ENCODE data around the gene THRB.

THRB gene

DNA sequence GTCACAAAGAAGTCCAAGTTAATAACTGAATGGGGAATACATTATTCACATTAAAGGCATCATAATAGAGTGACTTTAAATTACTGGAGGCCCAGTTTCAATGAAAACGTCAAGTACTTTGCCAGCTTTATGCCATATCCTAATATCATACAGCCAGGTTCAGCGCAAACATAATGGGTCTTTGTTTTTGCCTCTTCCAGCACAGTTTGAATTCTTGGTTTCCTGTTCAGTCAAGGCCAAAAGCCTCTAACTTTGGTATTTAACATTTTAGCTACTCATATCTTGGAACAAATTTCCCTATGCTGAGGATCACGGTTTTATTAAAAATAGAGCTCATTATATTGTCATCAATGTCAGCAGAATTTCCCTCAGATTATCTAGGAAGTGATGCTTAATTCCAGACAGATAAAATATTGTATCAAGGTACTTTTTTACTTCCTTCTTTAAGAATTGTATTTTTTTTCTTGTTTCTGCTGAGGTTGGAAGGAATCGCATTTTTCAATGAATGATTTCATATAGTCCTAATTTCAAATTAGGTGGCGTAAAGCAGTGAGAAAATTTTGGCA is 269.2 kb downstream of the THRB start:
- no peak for DNase-seq (ENCODE audit: low spot score)

DNA sequence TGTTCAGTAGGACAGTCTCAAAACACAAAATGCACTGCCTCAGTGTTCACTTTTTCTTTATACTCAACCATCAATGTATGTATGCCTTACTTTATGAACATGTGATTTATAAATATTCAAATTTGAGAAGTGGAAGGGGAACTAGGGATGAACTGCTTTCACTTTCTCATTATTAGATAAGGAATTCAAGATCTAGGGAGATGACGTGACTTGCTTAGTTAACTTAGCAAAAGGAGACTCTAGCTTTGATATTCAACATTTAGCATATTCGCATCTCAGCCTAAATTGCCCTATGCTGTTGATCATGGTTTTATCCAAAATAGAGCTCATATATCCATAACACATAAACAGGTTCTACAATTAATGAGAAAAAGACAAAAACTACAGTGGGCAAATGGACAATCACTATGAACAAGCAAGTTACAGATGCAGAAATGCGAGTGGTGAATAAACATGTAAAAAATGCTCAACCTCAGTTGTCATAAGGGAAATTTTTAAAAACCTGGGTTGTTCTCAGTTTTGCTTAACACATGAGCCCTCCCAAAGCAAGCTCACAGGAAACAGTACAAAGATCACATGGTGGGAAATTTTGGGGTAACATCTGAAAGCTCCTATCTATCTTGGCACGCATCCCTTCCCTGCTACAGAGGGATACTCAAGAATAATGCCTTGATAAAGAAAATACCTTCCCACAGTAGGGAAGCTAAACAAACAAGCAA is 269.8 kb downstream of the THRB start:
- DNase-seq (ENCODE audit: low spot score), result no peak

DNA sequence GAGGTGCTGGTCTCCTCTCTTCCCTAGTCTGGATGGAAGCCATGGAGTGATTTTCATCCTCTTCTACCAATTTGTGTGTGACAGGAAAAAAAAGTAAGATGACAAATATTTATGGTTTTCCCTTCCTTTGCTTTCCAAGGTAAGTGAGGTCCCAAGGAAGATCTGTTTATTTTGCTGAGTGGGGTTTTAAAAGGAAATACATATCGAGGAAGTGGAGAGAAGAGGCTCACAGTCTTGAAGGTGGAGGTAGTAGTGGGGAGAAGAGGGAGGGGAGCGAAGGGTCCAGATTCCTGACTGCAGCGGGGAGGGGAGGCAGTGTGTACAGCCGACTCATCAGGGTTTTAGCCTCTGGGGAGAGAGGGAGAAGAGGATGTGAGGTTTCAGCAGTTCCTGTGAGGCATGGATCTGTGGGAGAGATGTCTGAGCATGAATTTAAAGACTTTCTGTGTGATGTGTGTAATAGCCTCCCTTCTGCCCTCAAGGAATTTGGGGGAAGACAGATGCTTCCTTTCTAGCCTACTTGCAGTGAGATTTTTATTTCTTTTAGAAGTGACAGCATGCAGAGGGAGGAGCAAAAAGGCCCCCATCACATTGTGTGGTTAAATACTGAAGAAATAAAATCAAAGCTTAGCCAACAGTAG is 272.4 kb downstream of the THRB start:
- DNase-seq (ENCODE audit: low spot score), result no peak

DNA sequence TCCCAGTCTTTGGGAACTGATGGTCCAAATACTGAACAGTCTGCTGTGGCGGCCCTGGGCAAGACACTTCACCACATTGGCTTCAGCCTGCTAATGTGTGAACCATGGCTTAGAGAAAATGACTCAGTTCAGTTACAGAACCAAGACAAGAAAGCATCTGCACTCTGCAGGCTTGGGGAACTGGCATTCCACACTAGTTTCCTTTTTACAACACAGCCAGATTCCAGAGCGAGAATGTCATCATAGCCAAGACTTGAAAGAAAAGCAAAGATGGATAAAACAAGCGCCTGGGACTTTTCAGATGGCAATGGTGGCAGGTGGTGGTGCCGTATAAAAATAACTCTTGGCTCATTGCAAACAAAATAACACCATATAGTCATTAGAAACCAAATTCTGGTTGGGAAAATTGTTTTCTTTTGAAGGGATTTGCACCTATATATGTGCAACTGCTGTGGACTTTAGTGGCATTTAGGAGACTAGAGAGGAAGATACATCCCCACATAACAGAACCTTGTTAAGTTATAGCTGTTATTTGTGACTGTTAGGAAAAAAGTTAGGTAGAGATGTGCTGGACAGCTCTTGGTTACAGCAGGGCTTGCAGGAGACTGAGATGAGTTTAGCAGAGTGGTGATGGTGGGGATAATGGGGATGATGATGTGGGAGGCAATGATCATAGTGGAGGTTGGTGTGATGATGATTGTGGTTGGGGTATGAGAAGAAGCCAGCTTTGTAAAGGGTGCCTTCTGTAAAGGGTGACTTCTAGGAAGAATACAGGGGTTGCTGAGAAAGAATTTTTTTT is 273.6 kb downstream of the THRB start:
- DNase-seq (ENCODE audit: low spot score), result no peak

DNA sequence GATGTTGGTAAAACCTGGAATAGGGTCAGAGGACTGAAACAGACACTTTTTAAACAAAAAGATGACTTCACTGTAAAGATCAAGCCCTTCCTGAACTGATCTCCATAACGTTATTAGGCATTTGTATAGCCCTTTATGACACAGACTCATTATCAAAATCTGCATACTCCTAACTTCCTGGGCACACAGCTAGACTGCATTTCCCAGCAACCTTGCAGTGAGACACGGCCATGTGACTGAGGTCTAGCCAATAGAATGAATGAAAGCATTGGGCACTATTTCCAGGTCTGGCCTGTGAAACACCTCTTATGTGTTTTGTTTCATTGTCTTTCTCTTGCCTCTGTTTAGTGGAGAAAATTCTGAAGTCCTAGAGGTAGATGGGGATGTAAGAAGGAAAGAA is 279.1 kb downstream of the THRB start:
- no peak for DNase-seq (ENCODE audit: low spot score)

DNA sequence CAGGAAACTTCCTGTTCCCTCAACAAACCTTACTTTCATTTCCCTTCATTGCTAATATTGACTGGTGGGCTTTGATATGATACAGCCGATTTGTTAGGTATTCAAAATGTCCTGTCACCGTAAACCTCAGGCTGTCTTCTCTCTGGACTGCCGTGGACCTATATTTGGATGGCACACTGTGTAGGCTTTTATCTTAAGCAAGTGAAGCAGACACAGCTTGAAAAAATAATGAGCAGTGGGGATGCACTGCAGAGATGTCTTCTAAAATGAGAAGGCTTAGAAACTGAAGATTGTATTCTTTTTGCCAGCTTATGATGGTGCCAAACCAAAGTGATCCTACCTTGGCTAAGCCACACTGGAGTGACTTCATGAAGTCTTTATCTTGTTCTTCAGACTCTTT is 283.3 kb downstream of the THRB start:
- no peak for DNase-seq (ENCODE audit: low spot score)

DNA sequence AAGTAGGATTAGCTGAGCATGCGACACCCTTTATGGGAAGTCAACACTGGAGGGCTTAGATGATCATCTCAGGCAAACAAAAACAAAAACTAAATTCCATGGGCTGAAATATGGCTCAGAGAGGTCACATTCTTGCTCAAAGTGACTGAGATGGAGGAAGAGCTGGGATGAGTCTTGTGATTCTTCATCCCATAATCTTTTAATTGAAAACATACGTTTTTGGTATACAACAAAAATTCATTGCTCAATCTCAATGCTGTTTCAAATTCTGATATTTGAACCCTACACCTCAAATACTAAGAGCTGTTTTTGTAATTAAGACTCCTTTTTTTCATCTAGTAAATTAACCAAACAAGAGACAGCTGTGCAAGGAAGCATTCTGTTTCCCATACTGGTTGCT is 292.6 kb downstream of the THRB start:
- no peak for DNase-seq (ENCODE audit: low spot score)

DNA sequence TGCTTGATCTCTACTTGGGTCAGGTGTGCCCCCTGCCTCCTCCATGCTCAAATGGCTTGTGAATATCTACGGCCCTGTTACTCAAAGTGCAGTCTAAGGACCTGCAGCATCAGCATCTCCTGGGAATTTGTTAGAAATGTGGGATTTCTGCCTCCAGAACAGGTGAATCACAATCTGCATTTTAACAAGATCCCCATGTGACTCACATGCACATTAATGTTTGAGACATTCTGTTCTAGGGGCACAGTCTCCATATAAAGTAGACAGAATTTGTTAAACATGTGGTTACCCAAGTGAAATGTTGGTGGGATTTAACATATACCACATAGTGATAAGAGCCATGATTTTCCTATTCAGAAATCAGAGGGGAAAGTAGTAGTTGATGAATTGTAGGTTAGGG is 293.3 kb downstream of the THRB start:
- no peak for DNase-seq (ENCODE audit: low spot score)

DNA sequence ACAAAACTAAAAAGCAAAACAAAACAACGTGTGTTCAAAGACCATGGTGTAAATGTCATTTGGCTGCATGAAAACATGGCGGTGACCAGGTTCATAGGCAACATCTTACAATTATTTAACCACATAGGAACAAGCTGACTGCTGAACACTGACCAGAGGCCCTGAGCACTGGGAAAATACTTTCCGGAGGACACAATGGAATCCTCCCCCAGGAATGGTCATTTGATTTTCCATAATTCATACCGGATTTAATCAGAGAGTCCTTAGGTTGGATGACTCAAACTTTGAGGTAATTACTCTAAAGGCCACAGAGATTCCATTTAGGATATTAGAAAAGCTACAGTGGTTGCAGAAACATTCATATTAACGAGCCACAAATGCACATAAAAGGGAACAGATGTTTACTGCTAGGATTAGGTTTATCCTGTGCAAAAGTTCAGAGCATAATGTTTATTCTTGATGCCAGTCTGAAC is 294.8 kb downstream of the THRB start:
- DNase-seq (ENCODE audit: low spot score), result no peak

DNA sequence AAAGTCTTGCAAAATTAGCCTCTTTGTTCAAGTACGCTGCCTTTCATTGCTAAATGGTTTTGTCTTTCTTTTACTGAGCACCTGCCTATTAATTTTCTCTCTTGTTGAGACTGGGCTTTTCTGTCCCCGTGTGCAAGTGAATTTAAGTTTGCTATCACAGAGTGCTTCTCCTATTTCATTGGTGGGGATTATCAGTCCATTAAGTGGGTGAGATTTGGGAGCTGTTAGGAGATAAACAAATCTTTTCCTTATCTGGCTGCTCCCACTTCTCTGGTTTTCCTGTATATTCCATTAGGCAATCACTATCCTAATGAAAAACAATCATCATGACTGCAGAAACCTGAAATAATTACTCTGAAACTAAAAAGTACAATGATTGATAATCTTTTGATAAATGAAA is 295.4 kb downstream of the THRB start:
- no peak for DNase-seq (ENCODE audit: low spot score)

DNA sequence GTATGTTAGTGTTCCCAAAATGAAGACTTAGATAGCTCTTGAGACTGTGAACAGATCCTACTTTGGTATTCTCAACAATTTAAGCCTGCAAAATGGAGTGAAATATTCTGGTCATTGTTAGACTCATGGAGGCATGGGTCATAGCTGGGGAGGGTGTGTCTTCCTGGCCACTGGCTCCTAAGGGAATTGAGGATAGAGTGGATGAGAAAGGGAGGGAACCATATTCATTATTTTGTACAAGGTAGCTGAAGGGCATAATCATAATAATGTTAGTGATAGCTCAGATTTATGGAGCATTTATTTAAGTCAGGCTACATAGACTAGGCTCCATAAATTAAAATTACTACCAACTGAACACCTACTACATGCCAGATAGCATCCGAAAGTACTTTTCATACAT is 295.9 kb downstream of the THRB start:
- DNase-seq (ENCODE audit: low spot score), result no peak

DNA sequence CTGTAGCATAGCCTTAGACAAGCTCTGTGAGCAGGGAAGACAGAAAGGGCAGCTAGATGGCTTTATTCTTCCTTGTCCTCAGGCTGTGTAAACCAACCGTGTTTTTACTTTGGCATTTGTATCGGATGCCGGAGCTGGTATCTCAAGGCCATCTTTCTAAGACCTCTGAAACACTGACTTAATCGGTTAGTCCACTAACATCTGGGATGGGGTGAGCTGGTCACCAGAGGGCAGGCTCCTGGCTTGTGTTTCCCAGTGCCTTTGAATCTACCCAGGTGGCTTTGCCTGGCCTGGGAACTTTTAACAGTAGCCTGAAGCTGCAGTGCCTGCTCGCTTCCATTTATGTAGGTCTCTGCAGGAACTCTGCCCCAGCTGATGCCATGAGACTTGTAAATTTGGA is 296.8 kb downstream of the THRB start:
- DNase-seq (ENCODE audit: low spot score), result no peak

DNA sequence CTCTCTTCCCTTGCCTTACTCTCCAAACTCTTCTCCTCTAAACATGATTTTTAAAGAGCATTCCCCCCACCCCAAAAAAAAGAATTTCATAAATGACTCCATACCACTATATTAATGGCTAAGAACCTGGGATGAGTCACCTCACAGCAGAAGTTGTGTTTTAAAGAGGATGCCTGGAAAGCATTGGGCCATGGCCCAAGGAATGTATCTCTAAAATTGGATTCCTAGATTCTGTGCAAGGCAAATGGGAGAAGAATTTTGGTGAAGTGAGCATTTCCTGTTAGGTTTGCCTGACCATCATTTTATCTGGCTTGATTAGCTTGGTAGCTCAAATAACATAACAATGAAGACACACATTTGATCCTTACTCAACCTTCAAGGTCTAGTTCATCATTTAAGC is 298.1 kb downstream of the THRB start:
- no peak for DNase-seq (ENCODE audit: low spot score)

DNA sequence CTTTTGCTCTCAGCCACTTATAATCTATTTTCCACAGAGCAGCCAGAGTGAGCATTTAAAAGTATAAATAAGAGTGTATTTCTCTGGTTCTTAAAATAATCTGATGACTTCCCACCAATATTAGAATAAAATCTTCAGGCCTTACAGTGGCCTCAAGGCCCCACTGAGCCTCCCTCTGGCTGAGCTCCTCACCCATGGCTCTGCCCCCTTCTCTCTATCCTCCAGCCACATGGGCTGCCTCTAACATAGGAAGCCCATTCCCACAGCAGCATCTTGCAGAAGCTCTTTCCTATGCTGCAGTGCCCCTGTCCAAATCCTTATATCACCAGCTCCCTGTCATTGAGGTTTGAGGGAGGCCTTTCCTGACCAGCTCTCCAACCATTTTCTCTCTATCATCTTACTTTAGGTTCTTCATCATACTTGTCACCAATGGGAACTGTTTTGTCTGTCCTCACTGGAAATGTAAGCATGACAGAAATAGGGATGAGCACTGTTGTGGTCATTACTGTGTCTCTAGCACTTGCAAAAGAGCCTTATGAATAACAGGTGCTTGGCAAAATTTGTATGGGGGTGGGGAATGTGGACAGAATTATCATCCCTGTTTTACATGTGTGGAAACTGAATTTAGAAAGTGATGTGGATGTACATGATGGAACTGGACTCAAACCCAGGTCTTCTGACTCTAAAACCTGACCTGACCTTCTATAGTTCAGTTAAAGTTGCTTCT is 299.0 kb downstream of the THRB start:
- no peak for DNase-seq (ENCODE audit: low spot score)

DNA sequence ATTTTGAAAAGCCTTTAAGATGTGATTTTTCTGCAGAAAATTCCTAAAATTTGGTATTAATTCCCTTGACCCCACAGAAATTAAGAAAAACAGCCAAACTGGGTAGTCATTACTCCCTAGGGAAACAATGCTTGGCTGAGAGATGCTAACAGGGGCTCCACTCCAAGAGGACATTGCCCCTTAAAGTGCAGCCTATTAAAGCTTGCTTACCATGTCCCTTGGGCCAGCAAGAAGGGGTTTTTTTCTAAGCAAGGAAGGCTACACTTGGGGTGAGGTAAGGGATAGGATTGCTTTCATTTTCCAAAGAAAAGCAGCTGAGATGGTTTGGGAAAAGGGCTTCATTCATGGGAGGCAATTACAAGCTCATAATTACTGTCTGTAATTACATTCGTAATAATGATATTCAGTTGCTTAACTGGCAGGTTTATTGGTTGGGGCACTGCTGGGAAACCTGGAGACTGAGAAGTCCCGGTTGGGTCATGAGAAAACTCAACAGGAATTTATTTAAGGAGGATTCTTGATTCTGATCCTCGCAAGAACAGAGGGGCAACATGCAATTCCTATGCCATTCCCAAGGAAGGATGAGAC is 302.1 kb downstream of the THRB start:
- DNase-seq (ENCODE audit: low spot score), result no peak

DNA sequence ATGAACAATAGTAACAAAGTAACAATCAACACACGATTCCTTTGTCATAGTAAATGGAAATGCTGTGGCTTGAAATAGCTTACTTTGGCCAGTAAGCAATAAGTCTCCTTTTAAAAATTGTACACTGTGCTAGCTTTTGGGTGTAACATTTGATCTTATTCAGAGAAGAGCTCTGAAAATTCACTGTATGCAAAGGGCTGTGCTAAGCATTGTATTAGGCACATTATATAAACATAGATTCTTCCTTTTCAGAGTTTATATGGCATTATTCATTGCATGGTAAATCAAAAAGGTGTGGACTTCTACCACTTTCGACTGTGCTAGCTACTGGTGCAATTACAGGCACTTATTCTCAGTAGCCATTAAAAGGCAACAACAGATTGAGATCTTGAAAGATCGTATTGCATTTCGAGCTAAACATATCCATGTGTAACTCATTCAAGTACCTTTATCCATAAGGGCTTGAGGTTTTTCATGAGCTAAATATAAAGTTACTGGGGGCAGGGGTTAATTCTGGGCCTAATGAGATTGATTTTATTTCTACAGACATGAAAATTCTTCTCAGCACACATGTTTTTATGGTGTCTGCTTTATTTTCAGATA is 302.7 kb downstream of the THRB start:
- no peak for DNase-seq (ENCODE audit: low spot score)

DNA sequence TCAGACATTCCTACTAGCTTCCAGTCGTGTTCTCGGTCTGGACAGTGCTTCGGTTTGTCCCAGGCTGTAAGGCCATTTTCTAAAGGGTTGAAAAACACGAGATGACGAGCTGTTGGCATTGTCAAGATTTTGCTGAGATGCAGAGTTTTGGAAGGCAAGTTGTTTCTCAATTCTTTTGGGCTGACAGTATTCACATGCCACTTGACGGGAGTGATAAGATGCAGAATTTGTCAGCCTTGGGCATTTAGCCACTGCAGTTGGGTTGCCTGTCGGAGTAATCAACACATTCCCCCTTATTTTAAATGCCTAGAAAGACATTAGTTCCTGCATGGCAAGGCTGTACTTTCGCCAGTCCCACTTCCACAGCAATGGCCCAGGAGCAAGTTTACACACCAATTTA is 304.4 kb downstream of the THRB start:
- no peak for DNase-seq (ENCODE audit: low spot score)

DNA sequence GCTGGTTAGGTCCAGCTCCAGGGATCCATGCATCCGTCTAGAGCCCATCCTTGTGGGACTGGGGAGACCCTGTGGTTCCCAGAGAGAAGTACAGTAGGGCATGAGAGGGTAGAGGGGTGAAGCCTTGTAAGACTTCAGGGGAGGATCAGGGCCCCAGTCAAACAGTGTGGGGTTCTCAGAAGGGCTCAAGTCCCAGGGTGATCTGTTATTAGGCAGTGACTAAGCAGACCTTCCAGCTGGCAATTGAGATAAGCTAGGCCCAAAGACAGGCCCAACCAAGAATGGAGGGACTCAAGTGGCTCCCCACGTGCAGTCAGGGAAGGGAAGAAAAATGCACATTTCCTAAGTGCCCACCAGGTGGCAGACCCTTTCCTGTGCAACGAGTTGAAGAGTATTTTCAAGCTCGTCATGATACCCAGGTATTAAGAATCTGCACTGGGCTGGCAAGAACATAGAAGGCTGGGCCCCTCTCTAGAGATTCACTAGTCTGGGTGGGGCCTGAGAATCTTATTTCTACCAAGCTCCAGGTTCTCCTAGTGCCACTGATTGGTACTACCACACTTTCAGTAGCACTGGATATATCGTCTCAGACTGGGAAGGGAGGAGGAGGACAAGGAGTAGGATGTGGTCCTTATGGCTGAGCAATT is 308.8 kb downstream of the THRB start:
- DNase-seq (ENCODE audit: low spot score), result peak; percentile 59

DNA sequence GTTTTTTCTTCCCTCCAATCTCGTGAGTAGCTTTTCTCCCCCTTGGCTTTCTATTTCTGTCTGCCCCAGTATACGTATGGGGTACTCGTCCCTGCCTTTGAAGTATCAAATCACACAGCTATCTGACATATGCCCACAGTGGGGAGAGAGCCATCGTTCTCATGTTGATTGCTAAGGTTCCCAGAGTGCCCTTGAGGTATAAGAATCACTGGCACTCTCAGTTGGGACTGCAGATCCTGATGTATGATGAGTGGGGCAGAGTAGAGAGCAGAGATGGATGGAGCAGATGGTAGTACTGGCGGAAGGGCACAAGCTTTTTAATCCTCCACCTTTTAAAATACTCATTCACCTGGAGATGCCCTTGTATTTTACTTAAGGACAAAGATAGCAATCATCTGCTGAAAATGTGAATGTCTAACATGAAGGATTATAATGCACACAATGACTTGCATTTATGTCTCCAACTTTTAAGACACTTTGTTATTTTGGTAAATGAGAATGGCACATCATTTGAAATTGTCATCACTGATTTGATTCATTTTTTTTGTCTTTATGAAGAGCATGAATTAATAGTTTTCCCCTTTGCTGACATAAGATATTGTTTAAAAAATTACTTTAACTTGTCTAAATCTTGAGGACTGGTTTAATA is 310.0 kb downstream of the THRB start:
- no peak for DNase-seq (ENCODE audit: low spot score)

DNA sequence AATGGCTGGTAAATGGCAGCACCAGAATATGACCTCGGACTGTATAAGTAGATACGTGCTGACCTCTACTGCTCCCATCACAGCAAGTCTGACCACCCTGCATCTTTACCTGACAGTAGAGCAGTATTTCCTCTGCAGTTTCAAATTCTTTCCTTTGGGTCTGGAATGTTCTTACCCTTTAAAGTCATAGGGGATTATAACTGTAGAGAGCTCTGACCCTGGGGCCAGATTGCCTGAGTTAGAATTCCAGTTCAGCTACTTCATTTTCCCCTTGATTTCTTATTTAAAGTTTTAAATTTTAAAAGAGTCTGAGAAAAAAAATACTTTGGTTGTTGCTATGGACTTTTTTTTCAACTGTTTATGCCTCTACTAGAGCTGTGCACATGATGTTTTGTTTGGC is 311.9 kb downstream of the THRB start:
- DNase-seq (ENCODE audit: low spot score), result no peak

Data from RKO (cell line).